ENCODE data around the gene CCN5. TPM values are rescaled to one million over a fixed set of nuclear protein-coding genes. Genes with fewer than 3 reads are reported as not detected.

The CCN5 gene
- total and polyA plus RNA-seq, 2 of the 13 experiments (the other 11 are each of a cell fraction or from before 2014, with no cell fraction given): 0.12 TPM; not detected in 1

DNA sequence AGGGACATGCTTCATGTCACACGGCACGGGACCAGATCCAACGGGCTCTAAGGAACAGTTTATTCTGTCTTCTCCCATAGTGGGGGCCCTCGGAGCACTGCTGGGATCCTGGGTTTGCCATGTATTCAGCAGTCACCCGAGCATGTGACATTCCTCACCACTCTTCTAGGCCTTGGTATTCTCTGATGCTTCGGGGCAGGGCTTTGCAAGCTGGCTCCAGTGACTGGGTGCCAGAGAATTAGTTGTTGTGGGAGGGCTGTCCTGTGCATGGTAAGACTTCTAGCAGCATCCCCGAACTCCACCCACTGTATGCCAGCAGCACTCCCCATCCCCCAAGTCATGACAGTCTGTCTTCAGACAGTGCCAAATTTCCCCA lies 5.4 kb downstream of the CCN5 start (continued):
- TF ChIP-seq TCF12 (IDR thresholded peaks at IDR 0.05) (no peak), TCF12 (CRISPR knock-in tag; IDR thresholded peaks at IDR 0.05) (no peak), ZNF577 (CRISPR knock-in tag; IDR thresholded peaks at IDR 0.05; ENCODE audit: borderline replicate concordance, low read depth) (no peak), NR2F6 (IDR thresholded peaks at IDR 0.05) (no peak), NR2F6 (CRISPR knock-in tag; IDR thresholded peaks at IDR 0.05) (no peak), HNF4G (IDR thresholded peaks at IDR 0.05; ENCODE audit: borderline replicate concordance, low read depth, low read length) (no peak), HNF4G (CRISPR knock-in tag; IDR thresholded peaks at IDR 0.05; ENCODE audit: borderline replicate concordance, low read depth) (no peak), THAP8 (CRISPR knock-in tag; IDR thresholded peaks at IDR 0.05; ENCODE audit: borderline replicate concordance) (no peak), ZNF329 (CRISPR knock-in tag; IDR thresholded peaks at IDR 0.05; ENCODE audit: low read depth) (no peak)
- TF ChIP-seq, protein P1, sequence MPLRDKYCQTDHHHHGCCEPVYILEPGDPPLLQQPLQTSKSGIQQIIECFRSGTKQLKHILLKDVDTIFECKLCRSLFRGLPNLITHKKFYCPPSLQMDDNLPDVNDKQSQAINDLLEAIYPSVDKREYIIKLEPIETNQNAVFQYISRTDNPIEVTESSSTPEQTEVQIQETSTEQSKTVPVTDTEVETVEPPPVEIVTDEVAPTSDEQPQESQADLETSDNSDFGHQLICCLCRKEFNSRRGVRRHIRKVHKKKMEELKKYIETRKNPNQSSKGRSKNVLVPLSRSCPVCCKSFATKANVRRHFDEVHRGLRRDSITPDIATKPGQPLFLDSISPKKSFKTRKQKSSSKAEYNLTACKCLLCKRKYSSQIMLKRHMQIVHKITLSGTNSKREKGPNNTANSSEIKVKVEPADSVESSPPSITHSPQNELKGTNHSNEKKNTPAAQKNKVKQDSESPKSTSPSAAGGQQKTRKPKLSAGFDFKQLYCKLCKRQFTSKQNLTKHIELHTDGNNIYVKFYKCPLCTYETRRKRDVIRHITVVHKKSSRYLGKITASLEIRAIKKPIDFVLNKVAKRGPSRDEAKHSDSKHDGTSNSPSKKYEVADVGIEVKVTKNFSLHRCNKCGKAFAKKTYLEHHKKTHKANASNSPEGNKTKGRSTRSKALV (CRISPR knock-in tag; IDR thresholded peaks at IDR 0.05): no peak

GRCh38 chr20:44720997-44721784 lies 6.0 kb downstream of the CCN5 start:
- no peak for FAIRE-seq
- Histone ChIP-seq H3K27ac (ENCODE audit: extremely low read length, insufficient read depth, low read length) (no peak overlapping the region), H3K36me3 (replicated peaks in 1 of 2; ENCODE audit: control insufficient read depth in 1 of 2, insufficient read depth in 2 of 2, low read length in 2 of 2) (no peaks in the 10 kb centered on the region), H3K4me1 (ENCODE audit: insufficient read depth, low read length) (peaks cover 7% of the 10 kb centered on the region; the same call in 1 of the 2 replicates), H3K79me2 (ENCODE audit: insufficient read depth, low read length) (no peaks in the 10 kb centered on the region), H3K9ac (ENCODE audit: insufficient read depth, low read depth, low read length) (no peak overlapping the region), H3K4me3 (replicated peaks in 1 of 3; ENCODE audit: insufficient read depth in 1 of 3, low read depth in 2 of 3, low read length in 3 of 3) (no peak overlapping the region), H3K9me3 (ENCODE audit: low read length) (no peaks in the 10 kb centered on the region), H2AFZ (ENCODE audit: low read length) (no peak overlapping the region), H4K20me1 (ENCODE audit: insufficient read depth, low read length) (no peaks in the 10 kb centered on the region), H3K27me3 (ENCODE audit: control insufficient read depth in 1 of 2, insufficient read depth in 2 of 2, low read length in 2 of 2) (peaks cover 2 to 29% of the 10 kb centered on the region in 2 experiments; a peak in 3 of 5 replicates), H3K4me2 (ENCODE audit: low read depth, low read length) (no peak overlapping the region)
- in situ Hi-C loops (cut with HindIII; ENCODE audit: extremely low pct_ligation_motif_present, low pct_unique_long_range_greater_than_20kb): no loop called here
- DNase-seq (ENCODE audit: low spot score): no peak
- intact Hi-C loops (cut with micrococcal nuclease; ENCODE audit: unreplicated experiment): no loop called here
- ATAC-seq: no peak
- CTCF ChIA-PET (ENCODE audit: low intra/inter-chr PET ratio, low total read pairs): no interaction called here
- TF ChIP-seq, protein P2, sequence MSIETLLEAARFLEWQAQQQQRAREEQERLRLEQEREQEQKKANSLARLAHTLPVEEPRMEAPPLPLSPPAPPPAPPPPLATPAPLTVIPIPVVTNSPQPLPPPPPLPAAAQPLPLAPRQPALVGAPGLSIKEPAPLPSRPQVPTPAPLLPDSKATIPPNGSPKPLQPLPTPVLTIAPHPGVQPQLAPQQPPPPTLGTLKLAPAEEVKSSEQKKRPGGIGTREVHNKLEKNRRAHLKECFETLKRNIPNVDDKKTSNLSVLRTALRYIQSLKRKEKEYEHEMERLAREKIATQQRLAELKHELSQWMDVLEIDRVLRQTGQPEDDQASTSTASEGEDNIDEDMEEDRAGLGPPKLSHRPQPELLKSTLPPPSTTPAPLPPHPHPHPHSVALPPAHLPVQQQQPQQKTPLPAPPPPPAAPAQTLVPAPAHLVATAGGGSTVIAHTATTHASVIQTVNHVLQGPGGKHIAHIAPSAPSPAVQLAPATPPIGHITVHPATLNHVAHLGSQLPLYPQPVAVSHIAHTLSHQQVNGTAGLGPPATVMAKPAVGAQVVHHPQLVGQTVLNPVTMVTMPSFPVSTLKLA (IDR thresholded peaks at IDR 0.05): peak; percentile 97
- TF ChIP-seq POGZ (CRISPR knock-in tag; IDR thresholded peaks at IDR 0.05): no peak
- peak; percentile 71 for TF ChIP-seq ZNF770 (CRISPR knock-in tag; IDR thresholded peaks at IDR 0.05)
- POLR2A ChIA-PET: no interaction called here
- no TSS peak for BruUV-seq (replicated peaks)
- 16% methylated on average over 11 of the region's 11 CpGs for WGBS (ENCODE audit: low lambda C conversion rate)
